Activated CD8-positive, alpha-beta T cell treated with anti-CD3 and anti-CD28 coated beads for 36 hours (primary cell): Measurements from ENCODE around the gene NRGN. TPM values are rescaled to one million over a fixed set of nuclear protein-coding genes. Genes with fewer than 3 reads are reported as not detected.

Experiments used
- ATAC-seq: fragments of 200-7000 bp; cut with Tn5 transposase; one replicate; pipeline ENCODE4 v1.10.0; 2021; ENCODE audit warnings: mild to moderate bottlenecking, moderate library complexity
- CTCF ChIA-PET: fragments of 350-600 bp; sonication (Branson Sonifier 250); formaldehyde crosslinking; loops from one replicate; lab custom pipeline; 2021; ENCODE audit warnings: antibody characterized with exemption; lab: Charles Lee
- POLR2A ChIA-PET: fragments of 350-600 bp; sonication (Branson Sonifier 250); formaldehyde crosslinking; loops from one replicate; lab custom pipeline; 2021; ENCODE audit warnings: antibody characterized with exemption; lab: Charles Lee
- DNase-seq: peaks from one replicate; pipeline ENCODE4 v3.0.0-alpha.2; 2020
- H3K27ac Mint-ChIP-seq: one replicate; pipeline ENCODE4 v1.8.0; 2021; ENCODE audit warnings: mild to moderate bottlenecking, mixed read lengths
- H3K27me3 Mint-ChIP-seq: one replicate; pipeline ENCODE4 v1.8.0; 2021; ENCODE audit warnings: mixed read lengths
- H3K36me3 Mint-ChIP-seq: one replicate; pipeline ENCODE4 v1.8.0; 2021; ENCODE audit warnings: low read depth, mixed read lengths
- H3K4me1 Mint-ChIP-seq: one replicate; pipeline ENCODE4 v1.8.0; 2021; ENCODE audit warnings: low read depth, mixed read lengths
- H3K4me3 Mint-ChIP-seq: one replicate; pipeline ENCODE4 v1.8.0; 2021; ENCODE audit warnings: mild to moderate bottlenecking, moderate library complexity, mixed read lengths
- H3K9me3 Mint-ChIP-seq: one replicate; pipeline ENCODE4 v1.8.0; 2021; ENCODE audit warnings: mixed read lengths
- intact Hi-C: fragments of 100-400 bp; cut with micrococcal nuclease; formaldehyde crosslinking; loops from one replicate; pipeline ENCODE4 v1.10.0; 2022
- total RNA-seq, 2 experiments: library from RNA; stranded (reverse); gene quantifications; one replicate each; pipeline ENCODE4 v1.2.3, GENCODE V29; 2021
- TF ChIP-seq, protein P1 (sequence below): fragments of 200-600 bp; IDR thresholded peaks from one replicate; pipeline ENCODE4 v1.8.0; 2022; ENCODE audit warnings: antibody characterized with exemption, mild to moderate bottlenecking

Gene NRGN
- 1 to 10 TPM; 5.7 to 6.4 TPM for total RNA-seq

DNA sequence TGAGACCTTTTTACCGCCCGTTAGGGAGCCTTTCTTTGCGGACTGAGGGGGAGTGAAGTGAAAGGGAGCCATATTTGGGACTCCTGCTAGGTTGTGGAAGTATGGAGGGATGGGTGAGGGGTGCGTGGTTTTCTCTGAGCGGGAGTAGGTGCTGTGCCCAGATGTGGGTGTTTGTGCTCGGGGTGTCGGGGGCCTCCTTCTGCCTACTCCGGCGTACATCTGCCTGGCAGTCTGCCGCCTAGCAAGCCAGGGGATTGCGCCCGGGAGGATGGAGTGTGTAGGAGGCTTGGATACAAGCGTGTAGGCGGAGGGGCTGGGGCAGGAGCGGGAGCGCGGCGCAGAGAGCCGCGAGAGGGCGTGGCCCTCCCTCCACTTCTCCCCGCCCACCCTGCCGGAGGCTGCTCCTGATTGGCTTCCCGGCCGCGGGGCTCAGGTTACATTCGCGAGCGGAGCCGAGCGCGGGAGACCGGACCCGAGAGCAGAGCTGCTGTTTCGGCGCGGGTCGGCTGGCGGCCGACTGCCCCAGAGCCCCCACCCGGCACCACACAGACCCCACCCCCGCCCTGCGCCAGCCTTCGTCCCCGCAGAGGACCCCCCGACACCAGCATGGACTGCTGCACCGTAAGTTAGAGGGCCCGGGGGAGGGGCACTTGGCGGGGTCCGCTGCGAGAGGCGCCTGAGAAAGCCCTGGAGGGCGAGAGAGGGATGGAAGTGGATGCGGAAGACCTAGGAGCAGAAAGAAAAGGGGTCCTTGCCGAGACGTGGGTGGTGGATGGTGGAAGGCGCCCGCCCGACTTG is at the start of gene NRGN:
Gene NRGN, plus strand, starts transcription at position 464 of the 798 bp plus-strand sequence. Its CDS starts 143 bp downstream, at position 607.
- Mint-ChIP-seq H3K9me3 (no peaks in the 10 kb centered on the region), H3K4me1 (peaks cover 14% of the 10 kb centered on the region), H3K36me3 (peaks cover 1% of the 10 kb centered on the region), H3K4me3 (peak within 1 kb of the TSS; percentile 79), H3K27me3 (peaks cover 15% of the 10 kb centered on the region), H3K27ac (peak within 1 kb of the TSS; percentile 8)
- ChIA-PET CTCF (interaction anchor here (0.6 to 2.0 kb wide), 12 partner anchors 8 to 98 kb away, joined by 3 to 8 read pairs (median 3); no protein-coding TSS in a partner anchor), POLR2A (interaction anchor here (0.8 to 2.1 kb wide), 3 partner anchors 13 to 19 kb away, joined by 3 to 5 read pairs (median 3); no protein-coding TSS in a partner anchor)
- peak; percentile 95 for ATAC-seq
- peak; percentile 91 for DNase-seq
- TF ChIP-seq, protein P1, sequence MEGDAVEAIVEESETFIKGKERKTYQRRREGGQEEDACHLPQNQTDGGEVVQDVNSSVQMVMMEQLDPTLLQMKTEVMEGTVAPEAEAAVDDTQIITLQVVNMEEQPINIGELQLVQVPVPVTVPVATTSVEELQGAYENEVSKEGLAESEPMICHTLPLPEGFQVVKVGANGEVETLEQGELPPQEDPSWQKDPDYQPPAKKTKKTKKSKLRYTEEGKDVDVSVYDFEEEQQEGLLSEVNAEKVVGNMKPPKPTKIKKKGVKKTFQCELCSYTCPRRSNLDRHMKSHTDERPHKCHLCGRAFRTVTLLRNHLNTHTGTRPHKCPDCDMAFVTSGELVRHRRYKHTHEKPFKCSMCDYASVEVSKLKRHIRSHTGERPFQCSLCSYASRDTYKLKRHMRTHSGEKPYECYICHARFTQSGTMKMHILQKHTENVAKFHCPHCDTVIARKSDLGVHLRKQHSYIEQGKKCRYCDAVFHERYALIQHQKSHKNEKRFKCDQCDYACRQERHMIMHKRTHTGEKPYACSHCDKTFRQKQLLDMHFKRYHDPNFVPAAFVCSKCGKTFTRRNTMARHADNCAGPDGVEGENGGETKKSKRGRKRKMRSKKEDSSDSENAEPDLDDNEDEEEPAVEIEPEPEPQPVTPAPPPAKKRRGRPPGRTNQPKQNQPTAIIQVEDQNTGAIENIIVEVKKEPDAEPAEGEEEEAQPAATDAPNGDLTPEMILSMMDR = no peak
- intact Hi-C loops = no loop called here

DNA sequence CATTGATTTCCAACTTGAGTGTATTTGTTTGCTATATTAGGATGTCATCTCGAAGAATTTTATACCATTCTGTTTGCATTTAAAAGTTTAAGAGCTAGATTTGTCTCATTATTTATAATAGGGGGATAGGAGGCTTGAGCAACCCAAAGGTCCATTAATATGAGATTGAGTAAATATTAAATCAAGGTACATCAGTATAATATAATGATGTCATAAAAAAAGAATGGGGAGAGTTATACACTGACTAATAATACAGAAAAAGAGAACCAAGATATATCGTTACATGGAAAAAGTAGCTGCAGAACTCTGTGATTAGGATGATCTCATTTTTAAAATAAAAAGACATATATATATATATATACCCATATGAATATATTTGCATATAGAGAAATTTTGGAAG is 46.6 kb upstream of the NRGN start:
- H3K36me3 Mint-ChIP-seq = no peaks in the 10 kb centered on the region
- H3K4me3 Mint-ChIP-seq = no peak overlapping the region
- intact Hi-C loops = no loop called here
- H3K9me3 Mint-ChIP-seq = peaks cover 2% of the 10 kb centered on the region
- CTCF ChIA-PET = no interaction called here
- no peaks in the 10 kb centered on the region for H3K4me1 Mint-ChIP-seq
- H3K27ac Mint-ChIP-seq = no peak overlapping the region
- POLR2A ChIA-PET = interaction anchor here (0.6 to 0.7 kb wide), 2 partner anchors 42 to 189 kb away, joined by 3 to 4 read pairs; no protein-coding TSS in a partner anchor
- TF ChIP-seq, protein P1 = no peak
- no peak for ATAC-seq
- peaks cover 3% of the 10 kb centered on the region for H3K27me3 Mint-ChIP-seq
- no peak for DNase-seq

DNA sequence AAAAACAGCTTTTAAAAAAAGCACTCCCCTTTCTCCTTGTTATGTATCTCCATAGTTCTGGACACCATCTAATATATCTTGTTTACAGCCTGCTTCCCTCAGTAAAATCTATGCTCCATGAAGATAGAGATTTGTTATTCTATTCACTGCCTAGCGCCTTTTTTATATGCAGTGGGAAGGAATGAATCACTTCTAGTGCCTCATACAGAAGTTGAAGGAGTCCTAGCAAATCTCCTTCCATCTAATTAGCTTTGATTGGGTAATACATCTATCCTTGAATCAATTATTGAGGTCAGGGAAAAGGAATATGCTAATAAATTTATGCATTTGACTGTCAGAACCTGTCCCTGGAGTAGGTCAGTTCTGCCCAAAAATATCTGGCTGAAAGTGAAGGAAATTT is 40.2 kb upstream of the NRGN start:
- H3K4me3 Mint-ChIP-seq = no peak overlapping the region
- POLR2A ChIA-PET = no interaction called here
- H3K27me3 Mint-ChIP-seq = peaks cover 4% of the 10 kb centered on the region
- H3K36me3 Mint-ChIP-seq = no peaks in the 10 kb centered on the region
- intact Hi-C loops = no loop called here
- ATAC-seq (no peak), DNase-seq (no peak)
- CTCF ChIA-PET = interaction anchor here (1.0 to 1.4 kb wide), 2 partner anchors 14 to 30 kb away, joined by 3 read pairs; no protein-coding TSS in a partner anchor
- TF ChIP-seq, protein P1 = no peak
- no peak overlapping the region for H3K27ac Mint-ChIP-seq
- H3K9me3 Mint-ChIP-seq = no peaks in the 10 kb centered on the region
- no peaks in the 10 kb centered on the region for H3K4me1 Mint-ChIP-seq

DNA sequence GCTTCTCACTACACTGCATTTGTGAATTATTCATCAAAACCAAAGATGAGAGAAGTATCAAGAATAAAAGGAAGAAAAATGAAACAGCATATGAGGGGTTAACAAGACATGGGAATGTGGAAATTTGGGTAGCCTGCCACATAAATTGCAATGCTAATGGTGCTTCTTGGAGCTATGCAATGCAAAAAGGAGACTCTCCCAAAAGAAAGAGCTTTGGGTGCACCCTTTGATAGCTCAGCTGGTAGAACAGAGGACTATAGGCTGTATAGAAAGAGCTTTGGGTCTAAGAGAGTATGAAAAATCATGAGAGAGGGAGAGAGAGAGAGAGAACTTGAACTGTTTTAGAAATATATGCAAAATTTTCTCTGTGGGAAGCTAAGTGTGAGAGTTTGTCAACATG is 39.7 kb upstream of the NRGN start:
- no peak overlapping the region for H3K4me3 Mint-ChIP-seq
- no peaks in the 10 kb centered on the region for H3K4me1 Mint-ChIP-seq
- DNase-seq = no peak
- ATAC-seq = no peak
- H3K27ac Mint-ChIP-seq = no peak overlapping the region
- POLR2A ChIA-PET = interaction anchor here (1.0 kb wide), 1 partner anchor 38 kb away, joined by 3 read pairs; no protein-coding TSS in a partner anchor
- intact Hi-C loops = no loop called here
- no peaks in the 10 kb centered on the region for H3K36me3 Mint-ChIP-seq
- no peaks in the 10 kb centered on the region for H3K9me3 Mint-ChIP-seq
- H3K27me3 Mint-ChIP-seq = peaks cover 4% of the 10 kb centered on the region
- TF ChIP-seq, protein P1 = no peak
- CTCF ChIA-PET = interaction anchor here (0.7 to 1.2 kb wide), 3 partner anchors 14 to 30 kb away, joined by 3 to 6 read pairs (median 3); partner anchors contain the start of genes SIAE and SPA17

GRCh38 chr11:124707829-124708228 is 31.9 kb upstream of the NRGN start:
- Mint-ChIP-seq H3K4me3 (no peak overlapping the region), H3K27ac (no peak overlapping the region), H3K36me3 (no peaks in the 10 kb centered on the region), H3K27me3 (peaks cover 4% of the 10 kb centered on the region), H3K4me1 (no peaks in the 10 kb centered on the region), H3K9me3 (peaks cover 8% of the 10 kb centered on the region)
- TF ChIP-seq, protein P1 = no peak
- ATAC-seq (no peak), DNase-seq (no peak)
- ChIA-PET CTCF (interaction anchor here (1.0 to 1.3 kb wide), 2 partner anchors 39 to 105 kb away, joined by 3 to 4 read pairs; no protein-coding TSS in a partner anchor), POLR2A (interaction anchor here (0.6 kb wide), 1 partner anchor 40 kb away, joined by 3 read pairs; no protein-coding TSS in a partner anchor)
- intact Hi-C loops = no loop called here
